HFFc6 (cell line): ENCODE results near the gene C1orf105. TPM values are rescaled to one million over a fixed set of nuclear protein-coding genes. Genes with fewer than 3 reads are reported as not detected.

ENCODE experiments used
- DNase-seq: peaks from one replicate; pipeline ENCODE4 v3.0.0-alpha.2; 2018
- H3K27ac Mint-ChIP-seq: 2 replicates; pipeline ENCODE4 v1.8.0; 2020; ENCODE audit warnings: mild to moderate bottlenecking, mixed read lengths
- H3K27me3 Mint-ChIP-seq: 2 replicates; pipeline ENCODE4 v1.8.0; 2021; ENCODE audit warnings: mild to moderate bottlenecking, moderate library complexity, mixed read lengths; ENCODE audit not compliant: insufficient read depth
- H3K36me3 Mint-ChIP-seq: 2 replicates; pipeline ENCODE4 v1.8.0; 2021; ENCODE audit warnings: low read depth, mixed read lengths
- H3K4me1 Mint-ChIP-seq: 2 replicates; pipeline ENCODE4 v1.8.0; 2020; ENCODE audit warnings: low read depth, mixed read lengths
- H3K4me3 Mint-ChIP-seq: 2 replicates; pipeline ENCODE4 v1.8.0; 2020; ENCODE audit warnings: mild to moderate bottlenecking, moderate library complexity, mixed read lengths
- H3K9me3 Mint-ChIP-seq: 2 replicates; pipeline ENCODE4 v1.8.0; 2020; ENCODE audit warnings: mild to moderate bottlenecking, mixed read lengths
- total RNA-seq, 6 experiments: library from RNA; stranded (reverse); fragmentation: NEBNext Ultra II Directional; extraction: Animal tissue kit (Norgen Biotek cat#: 25700); gene quantifications; 2 replicates in 1 of 6; 3 replicates in 5 of 6; pipeline ENCODE4 v1.2.3, GENCODE V29; 2021
- TF ChIP-seq, protein P1 (sequence below): fragments of 200-600 bp; sonication (generic); IDR thresholded peaks from 2 replicates; pipeline ENCODE4 v1.5.0; 2021; ENCODE audit warnings: antibody characterized with exemption, mild to moderate bottlenecking

The C1orf105 gene
- total RNA-seq, 6 experiments from 2014 or later, result not detected

DNA sequence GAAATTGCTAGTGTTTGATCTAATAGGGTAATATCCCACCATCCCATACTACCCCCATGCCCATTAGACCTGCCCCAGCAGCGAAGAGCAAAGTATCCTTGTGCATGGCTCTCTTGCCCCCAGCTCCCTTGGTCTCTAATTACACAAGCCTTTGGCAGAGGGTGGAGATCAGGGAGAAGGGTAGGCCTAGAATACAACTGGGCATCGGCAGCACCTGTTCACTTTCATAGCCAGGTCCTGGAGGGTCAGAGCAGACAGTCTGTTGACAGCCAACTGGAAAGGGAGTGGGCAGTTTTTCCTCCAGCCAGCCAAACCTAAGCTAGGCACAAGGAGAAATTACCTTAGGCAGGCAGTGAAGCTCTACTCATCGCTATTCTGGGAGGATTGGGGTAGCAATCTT is 26.1 kb downstream of the C1orf105 start:
- peaks cover 61% of the 10 kb centered on the region for H3K4me1 Mint-ChIP-seq
- peaks cover 3% of the 10 kb centered on the region for H3K27me3 Mint-ChIP-seq
- peaks cover 16% of the 10 kb centered on the region for H3K36me3 Mint-ChIP-seq
- H3K9me3 Mint-ChIP-seq, result no peaks in the 10 kb centered on the region
- no peak overlapping the region for H3K27ac Mint-ChIP-seq
- TF ChIP-seq, protein P1, sequence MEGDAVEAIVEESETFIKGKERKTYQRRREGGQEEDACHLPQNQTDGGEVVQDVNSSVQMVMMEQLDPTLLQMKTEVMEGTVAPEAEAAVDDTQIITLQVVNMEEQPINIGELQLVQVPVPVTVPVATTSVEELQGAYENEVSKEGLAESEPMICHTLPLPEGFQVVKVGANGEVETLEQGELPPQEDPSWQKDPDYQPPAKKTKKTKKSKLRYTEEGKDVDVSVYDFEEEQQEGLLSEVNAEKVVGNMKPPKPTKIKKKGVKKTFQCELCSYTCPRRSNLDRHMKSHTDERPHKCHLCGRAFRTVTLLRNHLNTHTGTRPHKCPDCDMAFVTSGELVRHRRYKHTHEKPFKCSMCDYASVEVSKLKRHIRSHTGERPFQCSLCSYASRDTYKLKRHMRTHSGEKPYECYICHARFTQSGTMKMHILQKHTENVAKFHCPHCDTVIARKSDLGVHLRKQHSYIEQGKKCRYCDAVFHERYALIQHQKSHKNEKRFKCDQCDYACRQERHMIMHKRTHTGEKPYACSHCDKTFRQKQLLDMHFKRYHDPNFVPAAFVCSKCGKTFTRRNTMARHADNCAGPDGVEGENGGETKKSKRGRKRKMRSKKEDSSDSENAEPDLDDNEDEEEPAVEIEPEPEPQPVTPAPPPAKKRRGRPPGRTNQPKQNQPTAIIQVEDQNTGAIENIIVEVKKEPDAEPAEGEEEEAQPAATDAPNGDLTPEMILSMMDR, result no peak
- H3K4me3 Mint-ChIP-seq, result no peak overlapping the region
- no peak for DNase-seq

DNA sequence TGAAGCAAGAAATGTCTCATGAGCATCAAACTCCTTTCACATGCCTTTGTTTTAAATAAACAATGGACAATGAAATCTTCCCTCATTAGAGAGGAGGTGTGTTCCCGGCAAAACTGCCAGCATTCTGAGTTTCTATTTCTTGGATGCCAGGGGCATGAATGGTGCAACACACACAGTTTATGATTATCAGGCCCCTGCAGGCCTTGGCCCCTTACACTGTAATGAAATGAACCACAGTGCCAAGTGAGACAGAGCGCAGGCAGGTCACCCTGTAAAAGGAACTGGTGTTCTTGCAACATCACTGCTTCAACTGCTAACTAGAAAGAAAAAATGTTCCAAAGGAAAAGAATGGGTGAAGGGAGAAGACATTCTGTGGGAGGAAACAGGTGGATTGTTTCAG is 27.2 kb downstream of the C1orf105 start:
- Mint-ChIP-seq H3K9me3 (no peaks in the 10 kb centered on the region), H3K27me3 (peaks cover 3% of the 10 kb centered on the region)

DNA sequence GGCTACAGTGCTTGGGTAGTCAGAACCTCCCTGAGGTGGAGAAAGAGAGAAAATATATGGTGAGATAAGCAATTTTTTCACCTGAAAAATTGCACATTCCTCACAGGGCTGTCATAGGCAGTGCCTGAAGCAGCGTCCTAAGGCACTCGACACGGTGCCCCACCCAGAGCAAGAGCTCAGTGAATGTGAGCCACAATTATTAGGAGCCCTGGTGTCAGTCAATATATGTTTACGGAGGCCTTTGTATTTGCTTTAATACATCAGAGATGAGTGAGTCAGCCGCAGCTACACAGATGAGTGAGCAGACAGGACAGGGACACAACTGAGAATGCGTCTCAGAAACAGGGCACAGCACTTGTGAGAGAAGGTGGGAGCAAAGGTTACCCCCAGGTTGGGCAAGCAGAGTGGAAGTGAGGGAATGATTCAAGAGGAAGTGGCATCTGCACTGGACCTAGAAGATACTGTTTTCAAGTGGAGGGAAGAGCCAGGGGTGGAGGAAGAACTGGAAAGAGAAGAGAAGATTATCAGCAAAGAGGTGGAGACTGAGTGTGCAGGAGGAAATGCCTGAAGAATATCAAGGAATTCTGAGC is 28.6 kb downstream of the C1orf105 start:
- 0 out of 2 replicates have a peak overlapping the region, but pooled peaks have one; percentile 4 for H3K27ac Mint-ChIP-seq
- DNase-seq, result no peak
- peaks cover 61% of the 10 kb centered on the region for H3K4me1 Mint-ChIP-seq
- no peak overlapping the region for H3K4me3 Mint-ChIP-seq
- TF ChIP-seq, protein P1, result no peak
- no peaks in the 10 kb centered on the region for H3K36me3 Mint-ChIP-seq
- peaks cover 3% of the 10 kb centered on the region for H3K27me3 Mint-ChIP-seq
- H3K9me3 Mint-ChIP-seq, result no peaks in the 10 kb centered on the region

More for the DNA sequence above, 27.2 kb downstream of the C1orf105 start:
- Mint-ChIP-seq H3K4me1 (peaks cover 58% of the 10 kb centered on the region), H3K36me3 (0 out of 2 replicates have a peak, but pooled peaks cover 5% of the 10 kb centered on the region), H3K27ac (no peak overlapping the region), H3K4me3 (no peak overlapping the region)
- DNase-seq, result no peak
- TF ChIP-seq, protein P1, result no peak

DNA sequence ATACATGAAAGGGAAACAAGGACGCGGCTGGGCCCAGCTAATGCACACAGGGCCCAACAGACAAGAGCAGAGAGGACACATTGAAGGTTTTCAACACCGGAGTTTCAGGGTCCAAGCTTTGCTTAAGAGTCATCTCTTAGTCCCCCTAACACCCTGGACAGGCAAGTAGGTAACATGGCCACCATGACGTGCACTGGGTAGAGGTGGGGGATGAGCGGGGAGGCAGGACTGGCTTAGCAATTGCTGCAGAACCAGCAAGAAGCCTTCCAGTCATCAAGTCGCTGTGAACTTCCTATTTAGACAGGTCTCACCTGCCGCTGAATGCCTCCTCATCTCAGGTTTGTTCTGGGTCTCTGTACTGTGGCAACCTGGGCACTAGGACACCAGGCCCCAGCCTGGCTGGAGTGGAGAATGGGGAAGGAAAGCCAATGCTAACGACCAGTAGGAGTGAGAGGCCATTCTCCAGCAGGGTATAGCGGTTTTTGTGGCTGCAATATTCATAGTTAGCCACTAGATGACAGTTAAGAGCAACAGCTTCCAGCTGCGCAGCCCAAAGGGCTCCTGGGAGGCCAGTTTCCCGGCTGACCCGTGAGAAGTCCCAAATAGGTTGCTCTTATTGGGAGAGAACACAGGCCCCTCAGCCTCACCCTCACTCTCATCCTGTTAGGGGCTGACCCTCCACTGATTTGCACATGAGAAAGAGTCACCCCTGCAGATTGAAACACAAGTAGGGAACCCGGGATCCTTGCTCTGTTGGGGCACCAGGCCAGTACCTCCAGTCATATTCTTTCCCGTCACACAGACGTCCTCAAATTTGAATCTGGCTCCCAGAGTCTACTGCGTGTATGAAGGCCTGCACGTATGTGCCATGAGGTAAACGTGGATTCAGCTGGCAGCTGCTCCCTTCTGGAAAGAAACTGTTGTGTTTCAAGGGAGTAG is 29.4 kb downstream of the C1orf105 start:
- H3K4me1 Mint-ChIP-seq, result peaks cover 55% of the 10 kb centered on the region
- TF ChIP-seq, protein P1, result peak; percentile 91
- no peaks in the 10 kb centered on the region for H3K36me3 Mint-ChIP-seq
- no peak overlapping the region for H3K4me3 Mint-ChIP-seq
- H3K27ac Mint-ChIP-seq, result 0 out of 2 replicates have a peak overlapping the region, but pooled peaks have one; percentile 4
- no peaks in the 10 kb centered on the region for H3K9me3 Mint-ChIP-seq
- peaks cover 3% of the 10 kb centered on the region for H3K27me3 Mint-ChIP-seq
- peak; percentile 70 for DNase-seq

DNA sequence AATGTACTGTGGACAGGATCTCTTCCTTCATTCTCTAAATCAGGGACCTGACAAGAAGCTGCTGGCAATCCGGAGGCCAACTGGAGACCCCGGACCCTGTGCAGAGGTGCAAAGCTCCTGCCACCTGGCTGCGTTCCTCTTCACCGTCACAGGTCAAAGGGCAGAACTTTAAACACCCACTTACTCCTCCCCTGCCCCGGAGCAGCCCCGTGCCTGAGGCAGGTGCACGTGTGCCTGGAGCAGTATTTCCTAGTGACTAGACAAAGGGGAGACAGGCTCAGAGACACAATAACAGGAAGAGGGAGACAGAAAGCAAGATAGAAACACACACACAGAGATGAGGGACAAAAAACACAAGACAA is 30.0 kb downstream of the C1orf105 start:
- DNase-seq, result no peak
- TF ChIP-seq, protein P1, result no peak
- Mint-ChIP-seq H3K4me1 (peaks cover 55% of the 10 kb centered on the region), H3K27ac (no peak overlapping the region), H3K9me3 (no peaks in the 10 kb centered on the region), H3K27me3 (peaks cover 3% of the 10 kb centered on the region), H3K4me3 (no peak overlapping the region), H3K36me3 (no peaks in the 10 kb centered on the region)
